Mammary epithelial cell (primary cell): ENCODE results near the gene RIF1.

Source experiments
- CTCF ChIP-seq, 2 donors: IDR thresholded peaks in 1 of 2; conservative IDR thresholded peaks in 1 of 2; 2 replicates each; pipeline ENCODE4 v1.5.1; 2011 to 2012; ENCODE audit warnings: inconsistent platforms in 2 of 2, low read length in 2 of 2, mild to moderate bottlenecking in 2 of 2, control low read depth in 1 of 2, low read depth in 1 of 2; ENCODE audit not compliant: insufficient read depth in 1 of 2; ENCODE audit errors: extremely low read depth in 1 of 2
- EZH2 ChIP-seq: IDR thresholded peaks from 2 replicates; pipeline ENCODE4 v1.6.1; 2012; ENCODE audit warnings: low read length, inconsistent platforms, borderline replicate concordance

GRCh38 chr2:151486053-151486452 lies 76.4 kb downstream of the RIF1 start:
- TF ChIP-seq CTCF (conservative IDR thresholded peaks at IDR 0.05 in 1 of 2, IDR thresholded peaks at IDR 0.05 in 1 of 2; ENCODE audit: extremely low read depth in 1 of 2, insufficient read depth in 1 of 2, low read depth in 1 of 2, low read length in 2 of 2): no peak
- no peak for TF ChIP-seq EZH2
